ENCODE results near the gene RIN2.
"Not testable (repeated sequence)": the region's sequence is repeated elsewhere in the genome, so short reads cannot be mapped to it uniquely, and the experiment has no call there.

Gene RIN2

GRCh38 chr20:19791887-19792286 lies 33.8 kb downstream of the RIN2 start:
- no peak for DNase-seq

GRCh38 chr20:19793716-19794115 lies 35.7 kb downstream of the RIN2 start:
- DNase-seq: no peak

- DNase-seq: no peak
These were observed 36.9 kb downstream of the RIN2 start for GRCh38 chr20:19794941-19795340.

- no peak for DNase-seq
These were observed 41.3 kb downstream of the RIN2 start for GRCh38 chr20:19799325-19799724.

GRCh38 chr20:19802099-19802491 lies 44.0 kb downstream of the RIN2 start:
- DNase-seq: no peak

- no peak for DNase-seq
These were observed 44.6 kb downstream of the RIN2 start for GRCh38 chr20:19802492-19803158.

GRCh38 chr20:19806276-19806675 lies 48.2 kb downstream of the RIN2 start:
- DNase-seq: not testable (repeated sequence)

- no peak for DNase-seq
These were observed 48.7 kb downstream of the RIN2 start for GRCh38 chr20:19806806-19807190.

- DNase-seq: no peak
These were observed 49.3 kb downstream of the RIN2 start for GRCh38 chr20:19807191-19807945.
